NCI-H128 (cell line): ENCODE data around the gene ZNF592.

Experiments
- DNase-seq: peaks from one replicate; lab custom pipeline; 2025; ENCODE audit not compliant: unreplicated experiment; lab: John Stamatoyannopoulos, UW

Gene ZNF592

DNA sequence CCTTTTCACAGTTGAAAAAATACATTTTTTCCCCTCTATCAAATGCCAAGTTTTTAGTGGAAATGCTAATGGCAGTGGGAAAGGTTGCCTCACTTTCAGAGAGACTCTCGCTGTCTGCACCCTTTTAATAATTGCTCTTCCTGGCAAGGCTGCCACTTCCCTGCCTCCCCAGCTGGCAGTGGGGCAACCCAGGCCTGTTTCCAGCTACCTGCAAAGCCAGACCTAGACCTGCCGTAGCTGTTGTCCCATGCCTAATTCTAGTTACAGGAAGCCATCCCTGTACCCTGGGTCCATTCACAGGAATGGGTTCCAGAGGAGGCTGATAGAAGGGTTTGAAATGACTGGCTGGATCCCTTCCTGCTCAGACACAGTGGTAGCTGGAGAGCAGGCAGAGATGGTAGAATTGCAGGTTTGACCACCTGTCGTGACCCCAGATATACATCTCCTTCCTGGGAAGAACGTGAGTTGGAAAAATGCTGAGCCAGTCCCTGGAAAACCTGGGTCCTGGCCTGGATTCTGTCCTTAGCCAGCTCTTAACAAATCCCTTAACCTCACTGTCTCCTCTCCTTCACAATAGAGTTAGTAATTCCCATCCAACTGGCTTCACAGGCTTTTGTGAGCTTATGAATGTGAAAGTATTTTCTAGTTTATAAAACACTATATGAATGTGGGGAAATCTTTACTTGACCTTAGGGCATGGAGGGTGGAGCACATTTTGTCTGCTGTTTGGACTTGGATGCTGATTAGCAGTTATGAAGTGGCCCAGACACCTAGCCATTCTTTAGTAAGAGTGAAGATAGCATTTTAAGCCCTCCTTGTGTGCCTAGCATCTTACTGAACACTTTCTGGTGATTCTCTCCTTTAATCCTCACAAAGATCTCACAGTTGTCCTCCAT is 55.9 kb downstream of the ZNF592 start:
- DNase-seq = no peak

- DNase-seq = no peak
These were observed 56.8 kb downstream of the ZNF592 start for GRCh38 chr15:84805221-84805620.

DNA sequence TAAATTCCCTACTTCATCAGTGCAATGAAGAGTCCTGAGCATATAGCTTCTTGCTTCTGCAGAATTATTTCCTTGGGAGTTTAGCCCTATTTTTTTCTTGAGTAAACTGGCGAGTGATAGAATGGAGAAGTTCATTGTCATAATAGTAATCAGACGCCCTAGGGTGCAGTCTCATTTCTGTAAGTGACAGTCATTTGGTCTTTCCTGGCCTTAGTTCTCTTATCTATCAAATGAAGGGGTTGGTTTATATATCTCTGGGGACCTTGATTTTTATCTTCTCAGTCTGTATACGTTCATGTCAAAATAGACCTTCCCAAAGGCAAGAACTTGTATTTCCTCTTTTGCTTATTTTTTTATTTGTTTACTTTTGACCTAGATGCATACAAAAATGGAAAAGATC is 58.8 kb downstream of the ZNF592 start:
- DNase-seq = no peak

DNA sequence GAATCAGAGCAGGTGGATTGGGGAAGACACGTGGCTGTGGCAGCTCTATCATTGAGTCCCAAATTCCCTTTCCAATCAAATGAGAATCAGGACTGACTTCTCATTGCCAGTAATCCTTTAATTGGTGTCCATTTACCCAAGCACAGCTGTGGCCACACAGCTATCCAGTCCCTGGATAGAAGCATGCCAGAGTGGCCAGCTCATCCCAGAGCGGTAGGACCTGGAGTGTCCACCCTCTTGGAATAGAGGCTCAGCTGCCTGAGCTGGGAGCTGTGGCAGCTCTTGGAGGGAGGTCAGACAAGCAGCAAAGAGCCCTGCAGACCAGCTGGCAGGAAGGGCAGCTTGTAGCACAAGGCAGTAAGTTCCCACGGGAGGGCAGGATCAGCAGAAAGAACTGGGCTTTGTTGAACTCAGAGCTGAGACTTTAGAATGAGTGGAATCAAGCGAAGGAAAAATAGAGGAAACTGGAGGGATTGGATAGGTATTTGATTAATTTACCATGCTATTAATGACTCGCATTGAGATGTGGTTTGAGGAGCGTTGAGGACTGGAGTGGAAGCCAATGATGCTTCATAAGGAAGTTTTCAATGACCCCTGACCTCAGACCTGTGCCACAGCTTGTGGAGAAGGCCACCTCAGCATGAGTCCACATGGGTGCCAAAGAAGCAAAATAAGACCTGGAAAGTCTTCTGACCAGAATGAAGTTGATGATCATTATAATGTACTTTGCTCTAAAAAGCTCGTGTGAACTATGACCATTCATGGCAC is 61.9 kb downstream of the ZNF592 start:
- DNase-seq = no peak

DNA sequence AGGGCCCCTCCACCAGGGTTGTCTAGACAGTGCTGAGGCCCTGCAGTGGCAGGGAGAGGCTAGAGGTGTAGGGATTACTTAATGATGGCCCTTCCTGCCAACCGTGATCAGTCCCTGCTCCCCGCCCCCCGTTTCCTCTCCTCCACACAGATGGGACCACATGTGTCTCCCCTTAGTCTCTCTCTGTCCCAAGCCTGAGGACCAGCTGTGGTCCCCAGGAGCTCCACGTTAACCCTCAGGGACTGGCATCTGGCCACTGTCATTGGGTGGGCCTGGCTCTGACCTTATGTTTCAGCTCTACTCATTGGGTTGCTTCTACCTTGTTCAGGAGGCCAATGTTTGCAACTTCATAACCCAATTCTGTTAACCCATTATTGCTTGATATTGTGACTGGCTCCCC is 62.8 kb downstream of the ZNF592 start:
- no peak for DNase-seq

DNA sequence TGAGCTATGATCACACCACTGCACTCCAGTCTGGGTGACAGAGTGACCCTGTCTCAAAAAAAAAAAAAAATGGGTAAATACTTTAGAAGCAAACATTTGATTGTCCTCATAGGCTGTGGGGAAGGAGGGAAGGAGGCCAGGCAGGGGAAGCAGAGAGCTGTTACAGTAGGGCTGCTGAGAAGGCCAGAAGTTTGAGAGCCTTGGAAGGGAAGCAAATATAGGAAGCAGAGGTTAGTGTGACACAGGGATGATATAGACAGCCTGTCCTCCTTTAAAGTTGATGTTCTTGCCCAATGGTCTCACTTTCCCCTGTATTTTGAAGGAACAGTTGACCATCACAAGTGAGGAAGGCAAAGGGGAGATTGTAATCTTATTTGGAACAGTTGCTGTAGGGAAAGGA is 63.4 kb downstream of the ZNF592 start:
- no peak for DNase-seq

DNA sequence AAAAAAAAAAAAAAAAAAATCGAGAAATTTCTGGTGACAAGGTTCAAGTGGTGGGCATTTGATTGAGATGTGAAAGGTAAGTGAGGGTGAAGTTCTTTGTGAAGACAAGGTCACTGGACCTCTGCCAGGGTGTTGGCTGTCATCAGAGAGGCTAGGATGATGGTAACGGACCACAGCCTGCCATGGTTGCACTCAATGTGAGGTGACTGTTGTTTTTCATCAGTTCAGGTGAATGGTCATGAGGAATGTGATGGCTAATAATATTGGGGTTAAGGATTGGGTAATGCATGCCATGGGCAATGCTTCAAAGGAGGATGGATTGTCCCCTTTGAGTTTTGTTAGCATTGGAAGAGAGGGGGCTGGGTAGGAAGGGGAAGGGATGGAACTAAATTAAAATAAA is 64.5 kb downstream of the ZNF592 start:
- DNase-seq = no peak

DNA sequence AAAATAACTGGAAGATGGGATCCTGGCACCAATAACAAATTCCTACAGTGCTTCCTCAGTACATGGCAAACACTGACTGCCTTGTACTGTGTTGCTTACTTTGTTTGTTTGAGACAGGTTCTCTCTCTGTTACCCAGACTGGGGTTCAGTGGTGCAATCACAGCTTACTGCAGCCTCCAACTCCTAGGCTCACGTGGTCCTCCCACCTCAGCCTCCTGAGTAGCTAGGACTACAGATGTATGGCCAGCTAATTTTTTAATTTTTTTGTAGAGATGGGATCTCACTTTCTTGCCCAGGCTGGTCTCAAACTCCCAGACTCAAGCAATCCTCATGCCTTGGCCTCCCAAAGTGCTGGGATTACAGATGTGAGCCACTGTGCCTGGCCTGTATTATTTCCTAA is 65.0 kb downstream of the ZNF592 start:
- DNase-seq = no peak

- no peak for DNase-seq
These were observed 65.5 kb downstream of the ZNF592 start for GRCh38 chr15:84813931-84814330.

- DNase-seq = no peak
These were observed 66.5 kb downstream of the ZNF592 start for GRCh38 chr15:84814916-84815315.

- no peak for DNase-seq
These were observed 68.5 kb downstream of the ZNF592 start, which contains the start of gene ALPK3 for GRCh38 chr15:84816694-84817465. Gene ALPK3, plus strand, starts transcription at chr15:84817356. Its CDS starts 97 bp downstream, at chr15:84817453.

DNA sequence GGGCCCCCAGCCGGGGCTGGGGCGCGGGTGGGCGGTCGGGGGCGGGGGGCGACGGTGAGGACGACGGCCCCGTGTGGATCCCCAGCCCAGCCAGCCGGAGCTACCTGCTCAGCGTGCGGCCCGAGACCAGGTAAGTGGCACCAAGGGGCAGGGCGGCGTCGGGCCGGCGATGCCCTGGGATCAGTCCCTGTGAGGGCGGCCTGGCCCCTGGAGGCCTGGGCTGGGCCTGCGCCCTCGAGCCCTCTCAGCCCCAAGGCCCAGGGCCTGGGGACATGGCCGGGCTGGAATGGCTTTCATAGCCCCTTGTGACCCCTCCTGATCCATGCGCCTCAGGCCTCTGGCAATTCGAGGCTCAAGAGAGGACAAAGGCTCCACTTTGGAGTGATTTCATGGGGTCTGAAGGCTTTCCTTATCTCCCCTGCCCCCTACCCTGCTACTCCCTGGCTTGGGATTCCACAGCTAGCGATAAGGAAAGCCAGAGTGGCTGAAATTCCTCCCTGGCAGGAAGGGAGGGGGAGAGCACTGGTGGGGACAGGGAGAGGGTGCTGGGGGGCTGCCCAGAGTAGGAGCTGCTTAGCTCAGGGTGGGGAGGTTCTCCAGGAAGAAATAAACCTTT is 69.2 kb downstream of the ZNF592 start:
- no peak for DNase-seq

GRCh38 chr15:84818261-84819131 is 70.1 kb downstream of the ZNF592 start:
- no peak for DNase-seq

DNA sequence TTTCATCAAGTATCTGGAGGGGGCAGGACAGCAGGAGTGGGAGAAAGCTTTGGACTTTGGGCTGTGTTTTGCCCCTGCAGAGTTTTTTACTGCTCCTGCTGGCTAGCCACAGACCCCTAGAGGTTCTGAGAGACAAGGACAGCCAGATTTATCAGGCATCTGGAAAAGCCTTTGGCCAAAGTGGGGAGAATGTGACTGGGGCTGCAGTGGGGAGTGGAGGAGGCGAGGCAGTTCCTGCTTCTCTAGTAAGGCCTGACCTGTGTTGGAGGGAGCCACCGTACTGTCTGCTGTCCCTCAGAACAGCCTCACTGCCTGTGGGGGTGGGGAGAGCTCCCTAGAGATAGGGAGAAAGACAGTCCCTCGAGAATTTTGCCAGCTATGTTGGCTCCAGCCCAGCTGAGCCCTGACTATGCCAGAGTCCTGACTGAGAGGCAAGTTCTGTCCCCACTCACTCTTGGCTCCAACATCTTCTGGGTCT is 70.9 kb downstream of the ZNF592 start:
- DNase-seq = no peak

GRCh38 chr15:84819791-84820190 is 71.4 kb downstream of the ZNF592 start:
- no peak for DNase-seq

DNA sequence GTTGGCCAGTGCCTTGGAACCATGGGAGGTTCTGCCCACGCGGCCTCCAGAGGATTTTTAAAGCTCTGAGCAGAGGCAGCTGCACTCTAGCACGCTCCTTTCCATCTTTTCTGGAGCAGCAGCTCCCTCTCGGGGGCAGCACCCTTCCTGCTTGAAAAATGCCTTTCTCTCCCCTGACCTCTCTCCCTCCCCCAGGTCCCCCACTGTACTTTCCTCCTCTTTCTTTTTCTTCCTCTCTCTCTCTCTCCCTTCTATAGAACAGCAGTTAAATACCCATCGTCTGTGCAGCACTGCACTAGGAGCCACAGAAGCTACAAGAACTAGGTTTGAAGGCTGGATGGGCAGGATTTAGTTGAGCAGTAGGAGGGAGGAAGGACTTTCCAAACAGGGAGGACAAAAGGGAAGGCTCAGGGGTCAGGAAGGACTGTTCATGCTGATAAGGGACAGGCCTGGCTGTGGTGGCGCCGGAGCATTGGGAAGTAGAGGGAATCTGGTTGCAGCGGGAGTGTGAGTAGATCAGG is 73.2 kb downstream of the ZNF592 start:
- DNase-seq = no peak

- DNase-seq = no peak
These were observed 74.4 kb downstream of the ZNF592 start for GRCh38 chr15:84822653-84823281.

DNA sequence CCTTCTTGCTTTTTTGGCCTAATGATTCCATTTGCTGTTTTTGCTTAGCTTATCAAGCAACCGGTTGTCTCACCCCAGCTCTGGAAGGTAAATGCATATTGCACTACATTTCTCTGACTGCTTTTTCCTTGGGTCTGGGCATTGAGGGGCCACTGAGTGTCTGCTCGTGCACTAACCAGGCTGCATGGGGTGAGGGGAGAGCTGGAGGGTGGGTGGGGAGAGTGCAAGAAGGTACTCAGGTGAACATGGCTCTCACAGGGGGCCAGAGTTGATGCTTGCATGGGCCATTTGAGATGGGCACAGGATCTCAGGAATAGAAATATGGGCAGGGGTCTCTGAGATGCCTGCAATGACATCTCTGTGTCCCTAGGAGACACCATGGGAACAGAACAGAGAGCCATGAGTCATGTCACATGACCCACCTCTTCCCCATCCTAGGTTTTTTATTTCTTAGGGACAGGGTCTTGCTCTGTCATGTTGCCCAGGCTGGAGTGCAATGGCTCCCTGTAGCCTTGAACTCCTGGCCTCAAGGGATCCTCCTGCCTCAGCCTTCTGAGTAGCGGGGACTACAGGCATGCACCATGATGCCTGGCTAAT is 75.0 kb downstream of the ZNF592 start:
- DNase-seq = no peak
